ENCODE measurements around the gene XIRP1.

The XIRP1 gene

DNA sequence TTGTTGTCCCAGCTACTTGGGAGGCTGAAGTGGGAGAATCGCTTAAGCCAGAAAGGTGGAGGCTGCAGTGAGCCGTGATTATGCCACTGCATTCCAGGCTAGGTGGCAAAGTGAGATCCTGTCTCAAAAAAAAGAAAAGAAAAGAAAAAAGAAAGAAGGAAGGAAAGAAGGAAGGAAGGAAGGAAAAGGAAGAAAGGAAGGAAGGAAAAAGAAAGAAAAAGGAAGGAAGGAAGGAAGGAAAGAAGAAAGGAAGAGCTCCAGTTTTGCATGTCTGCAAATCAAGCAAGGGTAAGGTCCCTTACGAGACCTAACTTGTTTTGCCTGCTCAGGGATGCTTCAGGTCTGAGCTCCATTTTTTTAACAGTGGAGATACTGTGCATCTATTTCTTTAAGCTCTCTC is 3.6 kb upstream of the XIRP1 start:
- Histone ChIP-seq H3K9me3 (ENCODE audit: control insufficient read depth in 2 of 2, low read length in 2 of 2) (no peaks in the 10 kb centered on the region), H3K9ac (ENCODE audit: low read depth in 1 of 2, low read length in 2 of 2) (no peak overlapping the region), H3K36me3 (ENCODE audit: control insufficient read depth in 2 of 2, insufficient read depth in 2 of 2, low read length in 2 of 2) (no peaks in the 10 kb centered on the region), H3K4me3 (ENCODE audit: low read length in 2 of 2) (no peak overlapping the region), H3K27me3 (ENCODE audit: control insufficient read depth in 2 of 2, insufficient read depth in 2 of 2, low read length in 2 of 2) (peaks cover 0 to 2% of the 10 kb centered on the region in 2 donors), H3K4me1 (ENCODE audit: control insufficient read depth in 2 of 2, insufficient read depth in 2 of 2, low read length in 2 of 2) (no peaks in the 10 kb centered on the region), H3K27ac (ENCODE audit: low read depth in 2 of 2, low read length in 2 of 2) (no peak overlapping the region)

DNA sequence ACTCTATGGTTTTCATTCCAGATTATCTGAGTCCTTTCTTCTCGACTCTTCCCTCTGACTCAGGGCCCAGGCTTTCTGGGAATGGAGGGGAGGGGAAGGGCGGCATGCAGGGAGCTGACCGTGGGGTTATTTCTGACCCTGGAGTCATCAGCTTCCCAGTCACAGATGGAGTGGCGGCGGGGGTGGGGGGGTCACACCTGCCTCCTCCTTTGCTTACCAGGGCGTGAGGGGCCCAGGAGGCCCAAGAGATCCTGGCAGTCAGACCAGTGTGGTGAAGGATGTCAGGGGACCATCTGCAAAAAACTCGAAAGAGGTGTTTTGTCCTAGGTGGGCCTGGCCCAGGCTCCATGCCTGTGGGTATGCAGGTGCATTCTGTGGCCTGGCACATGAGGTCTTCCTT is 996 bp upstream of the XIRP1 start:
- no peak overlapping the region for H3K9ac ChIP-seq (ENCODE audit: low read depth in 1 of 2, low read length in 2 of 2)

DNA sequence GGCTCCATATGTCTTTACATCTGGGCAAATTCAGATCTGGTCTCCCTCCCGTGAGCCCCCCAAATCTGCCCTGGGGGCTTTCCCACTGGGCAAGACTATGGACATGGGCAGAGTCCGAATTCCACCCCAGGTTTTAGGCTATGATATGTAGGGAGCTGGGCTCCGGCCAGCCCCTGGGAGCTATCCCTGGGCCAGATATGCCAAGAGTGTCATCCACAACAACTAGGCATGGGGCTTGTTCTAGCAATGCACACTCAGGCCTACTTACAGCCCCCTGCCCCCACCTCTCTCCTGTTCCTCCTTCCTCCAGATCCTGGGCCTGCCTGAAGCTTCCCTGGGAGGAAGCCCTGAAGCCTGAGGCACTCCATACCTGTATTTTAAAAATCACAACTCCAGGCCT is 622 bp downstream of the XIRP1 start:
- H3K36me3 ChIP-seq (ENCODE audit: control insufficient read depth in 2 of 2, insufficient read depth in 2 of 2, low read length in 2 of 2), result no peaks in the 10 kb centered on the region

More for the DNA sequence above, 996 bp upstream of the XIRP1 start:
- Histone ChIP-seq H3K27me3 (ENCODE audit: control insufficient read depth in 2 of 2, insufficient read depth in 2 of 2, low read length in 2 of 2) (no peaks in the 10 kb centered on the region), H3K4me3 (ENCODE audit: low read length in 2 of 2) (no peak overlapping the region), H3K4me1 (ENCODE audit: control insufficient read depth in 2 of 2, insufficient read depth in 2 of 2, low read length in 2 of 2) (no peaks in the 10 kb centered on the region), H3K27ac (ENCODE audit: low read depth in 2 of 2, low read length in 2 of 2) (no peak overlapping the region), H3K9me3 (ENCODE audit: control insufficient read depth in 2 of 2, low read length in 2 of 2) (no peaks in the 10 kb centered on the region), H3K36me3 (ENCODE audit: control insufficient read depth in 2 of 2, insufficient read depth in 2 of 2, low read length in 2 of 2) (no peaks in the 10 kb centered on the region)

DNA sequence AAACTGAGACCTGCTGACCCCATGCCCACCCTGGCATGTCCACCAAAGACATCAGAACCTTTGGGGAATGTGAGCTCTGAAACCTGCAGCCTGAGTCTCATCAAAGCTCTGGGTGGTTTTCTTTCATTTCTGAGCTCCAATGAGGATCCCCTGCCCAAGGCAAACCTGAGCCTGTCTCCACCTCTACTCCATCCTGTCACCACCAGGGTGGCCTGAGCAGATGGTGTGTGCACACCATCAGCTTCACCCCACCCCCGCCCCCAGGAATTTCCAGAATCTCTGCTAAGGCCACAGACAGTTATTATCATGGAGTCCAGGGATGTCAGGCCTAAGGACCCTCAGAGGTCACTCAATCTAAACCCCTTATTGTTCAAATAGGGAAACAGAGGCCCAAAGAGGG is 1.3 kb downstream of the XIRP1 start:
- Histone ChIP-seq H3K27me3 (ENCODE audit: control insufficient read depth in 2 of 2, insufficient read depth in 2 of 2, low read length in 2 of 2) (no peaks in the 10 kb centered on the region), H3K4me3 (ENCODE audit: low read length in 2 of 2) (no peak overlapping the region), H3K9ac (ENCODE audit: low read depth in 1 of 2, low read length in 2 of 2) (no peak overlapping the region), H3K9me3 (ENCODE audit: control insufficient read depth in 2 of 2, low read length in 2 of 2) (no peaks in the 10 kb centered on the region), H3K27ac (ENCODE audit: low read depth in 2 of 2, low read length in 2 of 2) (no peak overlapping the region), H3K36me3 (ENCODE audit: control insufficient read depth in 2 of 2, insufficient read depth in 2 of 2, low read length in 2 of 2) (no peaks in the 10 kb centered on the region), H3K4me1 (ENCODE audit: control insufficient read depth in 2 of 2, insufficient read depth in 2 of 2, low read length in 2 of 2) (no peaks in the 10 kb centered on the region)

More for the DNA sequence above, 622 bp downstream of the XIRP1 start:
- no peak overlapping the region for H3K4me3 ChIP-seq (ENCODE audit: low read length in 2 of 2)
- H3K9ac ChIP-seq (ENCODE audit: low read depth in 1 of 2, low read length in 2 of 2), result no peak overlapping the region
- no peak overlapping the region for H3K27ac ChIP-seq (ENCODE audit: low read depth in 2 of 2, low read length in 2 of 2)
- H3K4me1 ChIP-seq (ENCODE audit: control insufficient read depth in 2 of 2, insufficient read depth in 2 of 2, low read length in 2 of 2), result no peaks in the 10 kb centered on the region
- H3K27me3 ChIP-seq (ENCODE audit: control insufficient read depth in 2 of 2, insufficient read depth in 2 of 2, low read length in 2 of 2), result no peaks in the 10 kb centered on the region
- H3K9me3 ChIP-seq (ENCODE audit: control insufficient read depth in 2 of 2, low read length in 2 of 2), result no peaks in the 10 kb centered on the region

DNA sequence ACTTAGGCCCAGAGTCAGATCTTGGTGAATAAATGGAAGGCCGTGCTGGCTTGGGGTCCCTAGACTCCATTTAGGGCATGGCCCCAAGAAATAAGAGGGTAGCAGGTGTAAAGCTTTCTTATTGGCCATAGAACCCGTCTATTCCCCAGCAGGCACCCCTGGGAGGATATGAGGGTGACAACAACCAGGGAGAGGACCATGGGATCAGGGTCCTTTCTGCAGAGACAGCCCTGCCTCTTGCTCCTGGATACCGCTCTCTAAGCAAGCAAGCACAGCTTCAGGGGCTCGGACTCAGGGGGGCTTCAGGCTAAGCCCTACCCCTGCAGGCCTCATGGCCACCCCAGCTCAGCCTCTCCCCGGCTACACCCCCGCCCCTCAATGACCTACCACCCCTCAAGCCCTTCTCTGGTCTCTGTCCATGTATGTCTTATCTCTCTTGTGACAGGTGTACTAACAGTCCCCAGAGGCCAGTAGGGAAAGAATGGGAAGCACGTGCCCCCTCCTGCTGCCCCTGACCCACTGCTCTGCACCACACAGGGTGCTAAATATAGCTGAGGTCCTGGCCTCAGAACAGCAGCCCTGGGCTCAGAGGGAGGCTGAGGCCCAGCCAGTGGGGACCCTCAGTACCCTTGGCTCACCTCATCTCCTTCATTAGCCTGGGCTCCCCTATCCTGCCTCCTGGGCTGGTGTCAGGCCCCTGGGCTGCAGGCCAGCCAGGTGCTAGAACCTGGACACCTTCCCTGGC is 1.9 kb downstream of the XIRP1 start:
- Histone ChIP-seq H3K9me3 (ENCODE audit: control insufficient read depth in 2 of 2, low read length in 2 of 2) (no peaks in the 10 kb centered on the region), H3K4me3 (ENCODE audit: low read length in 2 of 2) (no peak overlapping the region), H3K27ac (ENCODE audit: low read depth in 2 of 2, low read length in 2 of 2) (no peak overlapping the region), H3K36me3 (ENCODE audit: control insufficient read depth in 2 of 2, insufficient read depth in 2 of 2, low read length in 2 of 2) (no peaks in the 10 kb centered on the region), H3K27me3 (ENCODE audit: control insufficient read depth in 2 of 2, insufficient read depth in 2 of 2, low read length in 2 of 2) (no peaks in the 10 kb centered on the region), H3K4me1 (ENCODE audit: control insufficient read depth in 2 of 2, insufficient read depth in 2 of 2, low read length in 2 of 2) (no peaks in the 10 kb centered on the region), H3K9ac (ENCODE audit: low read depth in 1 of 2, low read length in 2 of 2) (no peak overlapping the region)

DNA sequence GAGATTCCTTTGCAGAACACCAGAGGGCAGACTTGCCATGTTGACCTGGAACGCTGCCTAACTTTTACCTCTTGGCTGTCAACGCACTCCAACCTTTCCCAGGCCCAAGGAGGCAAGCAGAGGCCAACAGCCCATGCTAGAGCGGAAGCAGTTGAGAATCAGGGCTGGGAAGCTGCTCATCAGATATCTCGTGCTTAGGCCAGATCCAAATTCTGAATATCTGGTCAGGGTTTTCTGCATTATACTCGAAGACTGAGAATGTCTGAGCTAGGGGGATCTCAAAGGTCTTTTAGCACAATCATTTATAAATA is 2.5 kb downstream of the XIRP1 start:
- no peaks in the 10 kb centered on the region for H3K27me3 ChIP-seq (ENCODE audit: control insufficient read depth in 2 of 2, insufficient read depth in 2 of 2, low read length in 2 of 2)
- H3K9ac ChIP-seq (ENCODE audit: low read depth in 1 of 2, low read length in 2 of 2), result no peak overlapping the region
- no peaks in the 10 kb centered on the region for H3K36me3 ChIP-seq (ENCODE audit: control insufficient read depth in 2 of 2, insufficient read depth in 2 of 2, low read length in 2 of 2)
- no peak overlapping the region for H3K4me3 ChIP-seq (ENCODE audit: low read length in 2 of 2)
- H3K4me1 ChIP-seq (ENCODE audit: control insufficient read depth in 2 of 2, insufficient read depth in 2 of 2, low read length in 2 of 2), result no peaks in the 10 kb centered on the region
- H3K27ac ChIP-seq (ENCODE audit: low read depth in 2 of 2, low read length in 2 of 2), result no peak overlapping the region
- no peaks in the 10 kb centered on the region for H3K9me3 ChIP-seq (ENCODE audit: control insufficient read depth in 2 of 2, low read length in 2 of 2)

DNA sequence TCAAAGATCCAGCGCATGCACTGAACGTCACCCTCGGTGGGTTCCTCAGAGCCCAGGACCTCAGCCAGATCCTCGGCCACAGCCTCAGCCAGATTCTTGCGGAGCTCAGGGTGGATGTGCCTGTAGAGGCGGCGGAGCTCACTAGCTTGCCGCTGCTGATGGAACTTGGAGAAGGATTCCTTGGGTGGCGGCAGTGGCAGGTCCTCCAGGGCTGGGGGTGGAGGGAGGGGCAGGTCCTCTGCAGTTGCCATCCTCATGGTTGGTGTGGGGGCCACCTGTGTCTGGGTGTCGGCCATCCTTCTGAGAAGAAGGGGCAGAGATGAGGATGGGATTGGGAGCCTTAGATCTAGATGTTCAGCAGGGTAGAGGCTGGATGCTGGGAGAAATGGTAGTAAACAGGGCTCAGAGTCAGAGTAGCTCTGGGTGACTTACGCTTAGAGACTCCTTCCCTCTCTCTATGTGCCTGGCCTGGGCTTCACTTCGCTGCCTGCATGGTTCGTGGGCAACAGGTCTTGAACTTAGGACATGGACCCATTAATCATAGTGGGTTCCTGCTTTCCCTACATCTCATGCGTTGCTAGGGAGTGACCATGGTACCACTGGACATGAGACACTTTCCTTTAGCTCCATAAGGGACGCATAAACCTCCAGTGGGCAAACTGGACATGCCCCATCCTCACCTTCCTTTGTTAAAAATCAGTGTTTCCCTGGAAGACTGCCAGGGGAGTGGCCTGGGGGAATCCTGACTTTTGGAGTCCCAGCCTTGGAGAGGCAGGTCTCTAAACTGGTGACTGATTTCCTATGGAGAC is 3.0 kb downstream of the XIRP1 start:
- Histone ChIP-seq H3K9me3 (ENCODE audit: control insufficient read depth in 2 of 2, low read length in 2 of 2) (no peaks in the 10 kb centered on the region), H3K9ac (ENCODE audit: low read depth in 1 of 2, low read length in 2 of 2) (no peak overlapping the region), H3K36me3 (ENCODE audit: control insufficient read depth in 2 of 2, insufficient read depth in 2 of 2, low read length in 2 of 2) (no peaks in the 10 kb centered on the region), H3K27ac (ENCODE audit: low read depth in 2 of 2, low read length in 2 of 2) (no peak overlapping the region), H3K4me1 (ENCODE audit: control insufficient read depth in 2 of 2, insufficient read depth in 2 of 2, low read length in 2 of 2) (no peaks in the 10 kb centered on the region), H3K4me3 (ENCODE audit: low read length in 2 of 2) (no peak overlapping the region), H3K27me3 (ENCODE audit: control insufficient read depth in 2 of 2, insufficient read depth in 2 of 2, low read length in 2 of 2) (no peaks in the 10 kb centered on the region)

DNA sequence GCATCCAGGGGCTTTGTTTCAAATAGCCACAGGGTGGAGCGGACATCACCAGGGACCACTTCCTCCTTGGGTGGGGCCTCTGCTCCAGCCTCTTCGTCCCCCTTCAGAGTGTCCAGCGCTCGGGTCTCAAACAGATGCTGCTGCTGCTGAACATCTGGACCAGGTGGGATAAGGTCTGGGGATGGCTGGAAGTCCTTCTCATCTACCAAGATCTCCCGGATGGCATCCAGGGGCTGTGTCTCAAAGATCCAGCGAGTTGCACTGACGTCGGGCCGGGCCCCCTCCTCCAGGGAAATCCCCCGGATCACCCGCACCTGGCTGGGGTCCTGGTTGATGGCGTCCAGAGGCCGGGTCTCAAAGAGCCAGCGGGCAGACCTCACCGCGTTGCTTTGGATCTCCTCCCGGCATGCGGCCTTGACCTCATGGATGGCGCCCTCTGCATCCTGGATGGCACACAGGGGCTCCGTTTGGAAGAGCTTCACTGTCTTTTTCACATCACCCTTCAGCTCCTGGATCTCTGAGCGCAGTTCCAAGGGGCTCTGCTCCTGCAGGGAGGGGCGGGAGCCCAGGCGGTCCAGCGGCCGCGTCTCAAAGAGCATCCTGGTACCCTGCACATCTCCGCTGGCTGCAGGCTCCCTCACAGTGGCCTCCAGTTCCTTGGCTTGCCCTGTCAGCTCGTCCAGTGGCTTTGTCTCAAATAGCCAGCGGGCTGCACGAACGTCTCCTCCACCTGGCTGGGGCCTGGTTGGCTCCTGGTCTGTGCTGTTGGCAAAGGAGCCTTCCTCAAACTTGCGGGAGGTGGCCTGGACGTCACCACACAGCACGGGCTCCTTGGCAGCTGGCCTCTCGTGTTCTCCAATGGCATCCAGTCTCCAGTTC is 3.9 kb downstream of the XIRP1 start:
- H3K9ac ChIP-seq (ENCODE audit: low read depth in 1 of 2, low read length in 2 of 2), result no peak overlapping the region
- no peaks in the 10 kb centered on the region for H3K9me3 ChIP-seq (ENCODE audit: control insufficient read depth in 2 of 2, low read length in 2 of 2)
- H3K27ac ChIP-seq (ENCODE audit: low read depth in 2 of 2, low read length in 2 of 2), result no peak overlapping the region
- no peaks in the 10 kb centered on the region for H3K36me3 ChIP-seq (ENCODE audit: control insufficient read depth in 2 of 2, insufficient read depth in 2 of 2, low read length in 2 of 2)
- H3K4me1 ChIP-seq (ENCODE audit: control insufficient read depth in 2 of 2, insufficient read depth in 2 of 2, low read length in 2 of 2), result no peaks in the 10 kb centered on the region
- no peaks in the 10 kb centered on the region for H3K27me3 ChIP-seq (ENCODE audit: control insufficient read depth in 2 of 2, insufficient read depth in 2 of 2, low read length in 2 of 2)
- no peak overlapping the region for H3K4me3 ChIP-seq (ENCODE audit: low read length in 2 of 2)

DNA sequence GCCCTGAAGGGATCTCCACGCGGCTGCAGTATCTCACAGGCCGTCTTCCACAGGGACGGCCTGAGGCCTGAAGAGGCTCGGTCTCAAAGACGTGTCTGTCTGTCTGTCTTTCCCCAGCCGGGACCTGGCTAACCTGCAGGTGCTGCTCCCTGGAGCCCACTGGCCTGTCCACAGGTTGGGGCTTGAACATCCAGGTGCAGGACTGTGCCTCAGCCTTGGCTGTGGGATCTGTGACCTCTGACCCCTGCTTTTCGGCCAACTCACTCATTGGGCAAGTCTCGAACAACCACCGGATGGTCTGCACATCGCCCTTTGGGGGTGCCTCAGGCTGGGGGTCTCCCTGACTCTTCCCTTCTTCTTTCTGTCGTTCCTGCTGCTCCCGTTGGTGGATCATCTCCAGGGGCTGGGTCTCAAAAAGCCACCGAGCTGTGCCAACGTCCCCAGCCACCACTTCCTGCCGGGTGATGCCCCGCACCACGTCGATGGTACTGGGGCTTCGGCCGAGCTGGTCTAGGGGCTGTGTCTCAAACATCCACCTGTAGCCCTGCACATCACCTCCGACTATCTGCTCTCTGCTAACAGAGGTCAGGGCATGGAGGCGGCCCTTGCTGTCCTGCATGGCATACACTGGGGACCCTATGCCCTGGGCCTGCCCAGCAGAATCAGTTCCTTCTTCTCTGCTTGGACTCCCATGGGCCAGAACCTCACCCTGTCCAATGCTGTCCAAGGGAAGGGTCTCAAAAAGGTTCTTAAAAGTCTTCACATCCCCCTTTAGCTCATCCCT is 4.8 kb downstream of the XIRP1 start:
- no peak overlapping the region for H3K27ac ChIP-seq (ENCODE audit: low read depth in 2 of 2, low read length in 2 of 2)
- no peak overlapping the region for H3K4me3 ChIP-seq (ENCODE audit: low read length in 2 of 2)
- H3K9ac ChIP-seq (ENCODE audit: low read depth in 1 of 2, low read length in 2 of 2), result no peak overlapping the region
- no peaks in the 10 kb centered on the region for H3K9me3 ChIP-seq (ENCODE audit: control insufficient read depth in 2 of 2, low read length in 2 of 2)
- no peaks in the 10 kb centered on the region for H3K4me1 ChIP-seq (ENCODE audit: control insufficient read depth in 2 of 2, insufficient read depth in 2 of 2, low read length in 2 of 2)
- H3K36me3 ChIP-seq (ENCODE audit: control insufficient read depth in 2 of 2, insufficient read depth in 2 of 2, low read length in 2 of 2), result no peaks in the 10 kb centered on the region
- H3K27me3 ChIP-seq (ENCODE audit: control insufficient read depth in 2 of 2, insufficient read depth in 2 of 2, low read length in 2 of 2), result no peaks in the 10 kb centered on the region
